ENCODE data around the gene CEP128. TPM values are rescaled to one million over a fixed set of nuclear protein-coding genes. Genes with fewer than 3 reads are reported as not detected.

The CEP128 gene
- total RNA-seq, 4 donors from 2014 or later, result 7.4 to 30.4 (median 11.7) TPM

DNA sequence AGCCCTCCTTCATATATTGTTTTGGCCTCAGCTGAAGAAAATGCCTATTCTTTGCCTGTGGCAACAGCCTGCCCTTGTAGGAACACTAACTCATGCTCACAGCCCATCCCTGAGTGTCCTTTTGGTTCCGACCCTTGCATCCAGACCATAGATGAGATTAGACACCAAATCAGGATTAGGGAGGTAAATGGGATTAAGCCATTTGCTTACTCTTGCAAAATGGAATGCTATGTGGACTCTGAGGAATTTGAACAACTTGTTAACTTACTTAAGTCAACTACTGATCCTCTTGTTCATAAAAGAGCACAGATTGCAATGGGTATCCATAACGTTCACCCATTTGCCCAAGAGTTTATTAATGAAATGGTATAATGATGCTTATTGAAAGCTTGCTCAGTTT is 41.2 kb upstream of the CEP128 start:
- DNase-seq (ENCODE audit: low spot score in 2 of 2), result no peak
- TF ChIP-seq POLR2AphosphoS5 (IDR thresholded peaks at IDR 0.05) (no peak), POLR2A (IDR thresholded peaks at IDR 0.05) (no peak)
- H3K4me3 ChIP-seq, result no peak overlapping the region
- H3K27ac ChIP-seq, result no peak overlapping the region
- H3K9me3 ChIP-seq, result no peaks in the 10 kb centered on the region
- no peaks in the 10 kb centered on the region for H3K27me3 ChIP-seq
- peaks cover 5% of the 10 kb centered on the region for H3K4me1 ChIP-seq
- WGBS, result 96% methylated on average over 2 of the region's 2 CpGs
- H3K36me3 ChIP-seq, result no peaks in the 10 kb centered on the region

DNA sequence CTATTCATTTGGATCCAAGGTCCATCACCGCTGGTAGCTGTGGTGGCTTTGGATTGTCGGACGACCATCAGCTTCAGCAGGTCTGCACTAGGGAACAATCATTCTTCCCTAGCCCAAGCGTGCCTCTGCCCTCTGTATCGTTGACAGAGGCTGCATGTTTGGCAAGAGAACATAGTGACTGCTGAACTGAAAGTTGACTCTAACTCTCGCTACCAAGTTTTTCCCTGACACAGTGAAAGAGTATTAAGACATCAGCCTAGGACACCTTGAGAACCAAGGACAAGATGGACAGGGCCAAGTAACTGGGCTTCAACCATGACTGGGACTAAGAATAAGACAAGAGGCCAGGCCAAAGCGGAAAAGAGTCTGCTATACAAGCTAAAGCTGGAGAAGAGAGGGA is 40.1 kb upstream of the CEP128 start:
- no peak overlapping the region for H3K4me3 ChIP-seq

DNA sequence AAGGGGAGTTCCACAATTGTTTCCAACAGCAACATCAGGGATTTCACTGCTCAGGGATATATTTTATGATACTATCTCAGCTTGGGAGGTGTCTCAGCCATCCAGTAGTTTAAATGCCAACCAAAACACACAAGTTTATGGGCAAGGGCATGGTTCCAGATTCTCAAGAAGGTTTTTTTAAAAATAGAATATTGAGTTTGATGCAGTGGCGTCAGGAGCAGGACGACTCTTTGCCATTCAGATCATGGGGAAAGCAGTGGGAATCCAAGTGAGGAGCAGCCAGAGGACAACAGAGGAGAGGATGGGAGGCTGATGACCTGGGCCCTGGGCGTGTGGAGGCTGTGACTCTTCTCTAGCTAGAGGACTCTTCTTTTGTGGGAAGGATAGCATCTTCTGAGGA is 39.6 kb upstream of the CEP128 start:
- WGBS, result 61% methylated on average over 3 of the region's 3 CpGs
- H3K9me3 ChIP-seq, result no peaks in the 10 kb centered on the region
- no peak for DNase-seq (ENCODE audit: low spot score in 2 of 2)
- H3K27ac ChIP-seq, result no peak overlapping the region
- no peak overlapping the region for H3K4me3 ChIP-seq
- no peak for TF ChIP-seq EP300 (IDR thresholded peaks at IDR 0.05)
- TF ChIP-seq POLR2A (IDR thresholded peaks at IDR 0.05), result no peak
- TF ChIP-seq, protein P1, sequence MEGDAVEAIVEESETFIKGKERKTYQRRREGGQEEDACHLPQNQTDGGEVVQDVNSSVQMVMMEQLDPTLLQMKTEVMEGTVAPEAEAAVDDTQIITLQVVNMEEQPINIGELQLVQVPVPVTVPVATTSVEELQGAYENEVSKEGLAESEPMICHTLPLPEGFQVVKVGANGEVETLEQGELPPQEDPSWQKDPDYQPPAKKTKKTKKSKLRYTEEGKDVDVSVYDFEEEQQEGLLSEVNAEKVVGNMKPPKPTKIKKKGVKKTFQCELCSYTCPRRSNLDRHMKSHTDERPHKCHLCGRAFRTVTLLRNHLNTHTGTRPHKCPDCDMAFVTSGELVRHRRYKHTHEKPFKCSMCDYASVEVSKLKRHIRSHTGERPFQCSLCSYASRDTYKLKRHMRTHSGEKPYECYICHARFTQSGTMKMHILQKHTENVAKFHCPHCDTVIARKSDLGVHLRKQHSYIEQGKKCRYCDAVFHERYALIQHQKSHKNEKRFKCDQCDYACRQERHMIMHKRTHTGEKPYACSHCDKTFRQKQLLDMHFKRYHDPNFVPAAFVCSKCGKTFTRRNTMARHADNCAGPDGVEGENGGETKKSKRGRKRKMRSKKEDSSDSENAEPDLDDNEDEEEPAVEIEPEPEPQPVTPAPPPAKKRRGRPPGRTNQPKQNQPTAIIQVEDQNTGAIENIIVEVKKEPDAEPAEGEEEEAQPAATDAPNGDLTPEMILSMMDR (IDR thresholded peaks at IDR 0.05), result no peak
- no peak for TF ChIP-seq POLR2AphosphoS5 (IDR thresholded peaks at IDR 0.05)
- no peaks in the 10 kb centered on the region for H3K4me1 ChIP-seq
- no peaks in the 10 kb centered on the region for H3K36me3 ChIP-seq
- H3K27me3 ChIP-seq, result no peaks in the 10 kb centered on the region

More for the DNA sequence above, 40.1 kb upstream of the CEP128 start:
- Histone ChIP-seq H3K4me1 (no peaks in the 10 kb centered on the region), H3K27me3 (no peaks in the 10 kb centered on the region), H3K36me3 (no peaks in the 10 kb centered on the region), H3K9me3 (no peaks in the 10 kb centered on the region), H3K27ac (no peak overlapping the region)
- 84% methylated on average over 7 of the region's 7 CpGs for WGBS
- DNase-seq (ENCODE audit: low spot score in 2 of 2), result no peak
- TF ChIP-seq, protein P1 (IDR thresholded peaks at IDR 0.05), result no peak
- no peak for TF ChIP-seq EP300 (IDR thresholded peaks at IDR 0.05)

DNA sequence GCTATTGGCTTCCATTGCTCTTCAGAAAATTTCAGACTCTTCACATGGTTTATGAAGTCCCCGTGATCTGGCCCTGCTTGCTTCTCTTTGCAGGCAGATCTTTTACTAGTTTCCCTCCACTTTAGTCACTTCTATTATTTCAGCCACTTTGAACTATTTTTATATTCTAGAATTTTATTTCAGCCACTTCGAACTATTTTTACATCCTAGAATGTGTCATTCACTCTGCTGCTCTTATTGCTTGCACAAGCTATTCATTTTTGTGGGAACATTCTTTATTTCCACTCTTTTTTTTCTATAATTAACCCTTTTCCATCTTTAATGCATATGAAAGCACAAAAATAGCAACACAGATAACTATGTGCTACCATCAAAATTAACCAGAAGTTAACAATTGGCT is 38.4 kb upstream of the CEP128 start:
- Histone ChIP-seq H3K4me1 (peaks cover 2% of the 10 kb centered on the region), H3K4me3 (no peak overlapping the region), H3K9me3 (no peaks in the 10 kb centered on the region), H3K27ac (no peak overlapping the region), H3K27me3 (no peaks in the 10 kb centered on the region), H3K36me3 (no peaks in the 10 kb centered on the region)
- TF ChIP-seq POLR2A (IDR thresholded peaks at IDR 0.05) (no peak), POLR2AphosphoS5 (IDR thresholded peaks at IDR 0.05) (no peak), EP300 (IDR thresholded peaks at IDR 0.05) (no peak)
- TF ChIP-seq, protein P1 (IDR thresholded peaks at IDR 0.05), result no peak
- no peak for DNase-seq (ENCODE audit: low spot score in 2 of 2)
- 84% methylated on average over 2 of the region's 2 CpGs for WGBS

DNA sequence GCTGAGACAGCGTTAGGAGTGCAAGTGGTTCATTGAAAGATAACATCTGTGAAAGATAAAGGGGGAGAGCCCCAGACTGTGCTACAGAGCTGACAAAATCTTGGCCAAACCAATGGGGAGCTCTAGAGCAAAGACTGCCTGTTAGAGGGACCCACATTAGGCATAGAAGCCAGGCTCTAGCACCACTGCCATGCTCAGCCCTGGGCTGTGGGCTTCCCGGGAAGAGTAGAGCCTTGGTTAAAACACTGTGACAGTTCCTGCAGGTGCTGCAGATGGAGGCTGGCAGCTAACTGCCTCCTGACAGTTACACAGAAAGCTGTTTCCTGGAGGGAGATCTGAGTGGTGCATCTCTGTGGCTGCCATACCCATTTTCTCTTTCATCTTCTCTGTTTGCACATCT is 36.9 kb upstream of the CEP128 start:
- Histone ChIP-seq H3K27ac (no peak overlapping the region), H3K4me1 (peaks cover 16% of the 10 kb centered on the region), H3K4me3 (no peak overlapping the region), H3K9me3 (no peaks in the 10 kb centered on the region), H3K27me3 (no peaks in the 10 kb centered on the region), H3K36me3 (no peaks in the 10 kb centered on the region)
- DNase-seq (ENCODE audit: low spot score in 2 of 2), result no peak
- TF ChIP-seq EP300 (IDR thresholded peaks at IDR 0.05) (no peak), POLR2AphosphoS5 (IDR thresholded peaks at IDR 0.05) (no peak), POLR2A (IDR thresholded peaks at IDR 0.05) (no peak)
- TF ChIP-seq, protein P1 (IDR thresholded peaks at IDR 0.05), result no peak
- WGBS, result 65% methylated on average over 2 of the region's 2 CpGs

DNA sequence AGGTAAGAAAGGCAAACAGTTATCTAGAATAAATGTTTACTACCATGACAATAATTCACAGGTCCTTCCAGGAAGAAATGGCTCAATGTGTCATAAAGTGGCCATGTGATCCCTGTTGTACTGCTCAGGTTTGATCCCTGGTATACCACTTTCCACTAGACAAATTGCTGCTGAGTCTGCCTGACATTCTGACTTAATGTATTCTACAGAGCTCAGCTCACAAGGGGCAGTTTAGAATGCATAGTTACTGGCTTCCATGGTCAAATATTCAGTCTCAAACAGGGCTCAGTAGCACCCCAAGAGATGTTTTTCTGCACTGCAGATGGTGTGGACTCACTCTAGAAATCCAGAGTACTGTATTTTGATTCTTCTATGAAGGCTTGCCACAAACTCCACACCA is 35.7 kb upstream of the CEP128 start:
- Histone ChIP-seq H3K36me3 (no peaks in the 10 kb centered on the region), H3K27me3 (no peaks in the 10 kb centered on the region), H3K4me1 (peaks cover 17% of the 10 kb centered on the region), H3K9me3 (no peaks in the 10 kb centered on the region), H3K27ac (no peak overlapping the region), H3K4me3 (no peak overlapping the region)
- DNase-seq (ENCODE audit: low spot score in 2 of 2), result no peak
- no peak for TF ChIP-seq EP300 (IDR thresholded peaks at IDR 0.05)
- TF ChIP-seq, protein P1 (IDR thresholded peaks at IDR 0.05), result no peak
- no peak for TF ChIP-seq POLR2AphosphoS5 (IDR thresholded peaks at IDR 0.05)
- no peak for TF ChIP-seq POLR2A (IDR thresholded peaks at IDR 0.05)

All from suprapubic skin (tissue), 4 donors.